Middle frontal gyrus (tissue), 1 donor: Measurements from ENCODE around the gene PDE1A.

Source experiments
- DNase-seq: peaks from one replicate; pipeline ENCODE4 v3.0.0-alpha.2; 2015; ENCODE audit warnings: low spot score; ENCODE audit errors: extremely low spot score

The PDE1A gene

DNA sequence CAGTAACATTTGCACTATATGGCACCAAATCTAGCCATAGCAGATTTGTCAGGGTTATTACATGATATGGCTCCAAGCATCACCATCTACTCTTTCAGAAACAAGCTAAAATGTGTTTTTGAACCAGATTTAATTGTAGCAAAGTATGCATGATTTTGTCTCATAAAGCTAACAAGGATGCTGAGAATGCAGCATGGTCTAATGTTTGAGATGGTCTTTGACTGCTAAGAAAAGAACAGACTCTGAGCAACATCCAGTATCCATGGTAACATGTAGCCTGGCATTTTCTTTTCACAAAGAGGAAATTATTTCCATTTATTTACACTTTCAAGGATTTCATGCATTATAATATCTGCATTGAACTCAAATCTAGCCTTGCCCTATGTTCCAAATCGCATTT is 206.5 kb downstream of the PDE1A start:
- DNase-seq, result no peak

GRCh38 chr2:182210669-182211068 is 216.2 kb downstream of the PDE1A start:
- DNase-seq, result no peak

DNA sequence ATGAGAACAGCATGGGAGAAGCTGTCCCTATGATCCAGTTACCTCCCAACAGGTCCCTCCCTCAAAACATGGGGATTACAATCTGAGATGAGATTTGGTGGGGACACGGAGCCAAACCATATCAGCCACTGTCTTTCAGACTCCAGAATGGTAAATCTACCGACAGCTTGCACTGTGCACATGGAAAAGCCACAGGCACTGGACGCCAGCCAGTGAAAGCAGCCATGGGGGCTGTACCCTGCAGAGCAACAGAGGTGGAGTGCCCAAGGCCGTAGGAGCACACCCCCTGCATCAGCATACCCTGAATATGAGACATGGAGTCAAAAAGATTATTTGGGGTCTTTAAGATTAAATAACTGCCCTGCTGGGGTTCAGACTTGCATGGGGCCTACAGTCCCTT is 218.4 kb downstream of the PDE1A start:
- no peak for DNase-seq

GRCh38 chr2:182207049-182207746 is 219.6 kb downstream of the PDE1A start:
- DNase-seq, result no peak

DNA sequence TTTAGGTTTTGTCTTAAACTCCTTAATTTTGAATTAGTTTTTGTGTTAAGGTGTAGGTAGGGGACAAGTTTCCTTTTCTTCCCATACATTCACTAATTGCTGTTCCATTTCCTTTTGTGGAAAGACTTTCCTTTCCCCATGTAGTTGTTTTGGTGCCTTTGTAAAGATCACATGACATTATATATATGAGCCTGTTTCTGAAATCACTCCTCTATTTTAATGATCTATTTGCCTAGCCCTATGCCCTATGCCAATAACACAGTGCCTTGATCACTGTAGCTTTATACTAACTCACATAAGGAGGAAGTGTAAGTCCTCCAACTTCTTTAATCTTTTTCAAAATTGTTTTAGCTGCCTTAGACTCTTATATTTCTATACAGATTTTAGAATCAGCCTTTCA is 229.3 kb downstream of the PDE1A start:
- DNase-seq, result no peak

DNA sequence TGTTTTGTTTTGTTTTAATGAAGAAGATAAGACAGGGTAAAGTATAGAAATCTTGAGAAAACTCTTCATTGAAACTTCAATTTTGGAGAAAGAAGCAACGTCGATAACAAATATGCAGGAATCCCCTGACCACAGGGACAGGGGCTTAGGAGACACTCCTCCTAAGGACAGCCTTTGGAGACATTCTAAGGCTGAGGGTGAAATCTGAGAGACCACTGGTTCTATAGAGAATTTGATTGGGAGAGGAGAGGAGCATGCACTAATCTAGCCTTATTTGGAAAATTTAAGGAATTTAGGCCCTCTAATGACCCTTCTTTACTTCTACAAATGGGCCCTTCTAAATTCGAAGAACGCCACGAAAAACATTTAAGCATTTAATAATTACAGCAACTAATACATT is 233.5 kb downstream of the PDE1A start:
- no peak for DNase-seq

DNA sequence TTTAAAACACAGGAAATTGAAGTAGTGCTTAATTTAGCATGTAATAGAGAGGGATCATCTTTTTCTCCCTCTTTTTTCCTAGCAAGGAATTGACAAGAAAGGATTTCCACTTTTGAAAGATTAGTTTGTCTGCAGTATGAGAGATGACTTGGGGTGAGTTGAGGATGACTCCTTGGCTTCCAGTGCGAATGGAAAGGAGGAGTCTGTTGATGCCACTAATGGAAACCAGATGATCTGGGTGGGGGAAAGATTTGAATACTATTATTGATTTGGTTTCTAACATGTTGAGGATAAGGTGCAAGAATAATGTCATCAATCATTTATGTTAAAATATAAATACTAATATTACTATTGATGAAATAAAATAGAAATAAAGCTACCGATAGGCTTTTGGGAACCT is 235.8 kb downstream of the PDE1A start:
- no peak for DNase-seq

GRCh38 chr2:182187130-182187529 is 239.7 kb downstream of the PDE1A start:
- no peak for DNase-seq

DNA sequence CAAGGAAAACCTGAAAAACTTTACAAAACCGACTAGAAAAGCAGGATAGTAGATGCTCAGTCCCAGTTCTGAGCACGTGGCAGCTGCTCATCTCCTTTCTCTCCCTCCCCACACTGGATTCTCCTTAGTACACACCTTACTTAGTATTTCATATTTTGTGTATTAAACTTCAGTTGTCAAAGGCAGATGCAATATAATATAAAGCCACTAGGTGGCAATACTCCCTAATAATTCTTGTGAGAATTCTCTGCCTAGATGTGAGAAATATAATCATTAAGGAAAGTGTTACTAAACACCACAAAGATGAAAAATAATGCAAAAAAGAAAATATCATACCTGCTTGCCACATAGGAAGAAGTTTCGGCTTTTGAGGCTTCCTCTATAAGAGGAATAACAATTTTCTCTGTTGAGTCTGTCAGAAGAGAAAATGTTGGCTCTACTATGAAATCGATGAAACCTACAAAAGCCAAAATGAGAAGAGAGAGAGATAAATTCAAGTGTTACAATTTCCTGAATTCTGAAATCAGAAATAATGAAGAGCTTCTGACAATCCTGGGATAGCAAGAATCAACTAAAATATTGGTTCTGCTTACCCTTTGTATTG is 240.6 kb downstream of the PDE1A start:
- peak; percentile 69 for DNase-seq

DNA sequence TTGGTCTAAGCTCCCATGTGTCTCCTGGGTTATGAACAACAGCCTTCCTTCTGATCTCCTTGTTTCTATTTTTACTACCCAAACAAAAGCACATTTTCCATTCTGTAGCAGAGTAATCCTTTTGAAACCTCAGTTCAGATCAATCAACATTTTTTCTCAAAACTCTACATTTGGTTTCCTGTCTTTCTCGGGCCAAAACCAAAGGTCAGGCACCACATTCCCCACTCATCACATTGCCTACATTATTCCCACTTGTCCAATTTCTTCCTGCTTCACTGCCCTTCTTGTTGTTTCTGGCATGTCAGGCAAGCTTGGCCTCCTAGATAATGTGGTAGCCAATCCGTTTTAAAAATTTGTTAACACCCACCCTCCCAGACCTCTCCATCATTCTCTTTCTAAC is 244.4 kb downstream of the PDE1A start:
- DNase-seq, result no peak

GRCh38 chr2:182181381-182181780 is 245.5 kb downstream of the PDE1A start:
- no peak for DNase-seq

GRCh38 chr2:182179176-182179575 is 247.7 kb downstream of the PDE1A start:
- DNase-seq, result no peak

GRCh38 chr2:182173944-182174622 is 252.8 kb downstream of the PDE1A start:
- DNase-seq, result no peak

- no peak for DNase-seq
Observed at GRCh38 chr2:182170341-182170740, 256.5 kb downstream of the PDE1A start.

DNA sequence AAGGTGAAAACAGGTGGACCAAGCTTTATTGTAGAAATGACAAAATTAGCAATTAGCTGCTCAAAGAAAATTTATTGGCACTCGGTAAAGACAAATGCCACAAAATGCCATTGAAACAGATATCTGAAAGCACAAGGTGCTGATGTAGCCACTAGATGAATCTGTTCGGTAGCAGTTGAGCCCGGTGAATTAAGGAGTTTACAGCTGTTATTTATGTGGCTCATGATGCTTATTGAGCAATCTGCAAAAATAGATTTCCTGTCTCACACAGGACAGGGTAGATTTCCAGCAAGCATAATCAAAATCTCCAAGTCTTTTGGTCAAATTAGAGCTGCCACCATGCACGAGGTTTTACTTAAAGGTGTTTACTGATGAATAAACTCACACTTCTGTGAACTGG is 259.0 kb downstream of the PDE1A start:
- no peak for DNase-seq

DNA sequence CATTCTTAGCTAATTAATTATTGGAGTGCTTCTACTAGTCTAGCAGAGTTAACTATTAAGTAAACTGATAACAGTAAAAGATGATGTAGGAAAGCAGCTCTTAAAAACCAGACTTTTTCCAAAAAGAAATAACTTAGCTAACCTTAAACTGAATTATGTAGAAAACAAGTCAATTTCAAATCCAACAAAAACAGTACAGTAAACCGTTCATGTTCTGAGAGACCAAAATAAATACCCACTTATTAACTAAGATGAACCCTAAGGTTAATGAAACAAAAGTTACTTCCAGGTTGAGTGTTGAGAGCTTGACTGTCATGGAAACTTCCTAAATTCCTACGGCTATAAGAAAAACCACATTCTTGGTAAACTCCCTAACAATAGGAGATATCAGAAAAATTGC is 260.0 kb downstream of the PDE1A start:
- no peak for DNase-seq

DNA sequence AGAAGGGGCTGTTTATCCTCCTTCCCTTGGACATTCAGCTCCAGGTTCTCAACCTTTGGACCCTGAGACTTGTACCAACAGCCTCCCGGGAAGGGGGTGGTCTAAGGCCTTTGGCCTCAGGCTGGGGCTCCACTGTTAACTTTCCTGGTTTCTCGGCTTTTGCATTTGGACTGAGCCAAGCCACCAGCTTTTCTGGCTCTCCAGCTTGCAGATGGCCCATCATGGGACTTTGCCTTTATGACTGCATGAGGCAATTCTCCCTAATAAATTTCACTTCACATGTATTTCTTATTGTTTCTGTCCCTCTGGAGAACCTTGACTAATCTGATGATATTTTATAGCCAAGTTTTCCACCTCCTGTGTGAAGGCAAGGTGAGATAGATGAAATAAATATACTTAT is 260.4 kb downstream of the PDE1A start:
- DNase-seq, result no peak

DNA sequence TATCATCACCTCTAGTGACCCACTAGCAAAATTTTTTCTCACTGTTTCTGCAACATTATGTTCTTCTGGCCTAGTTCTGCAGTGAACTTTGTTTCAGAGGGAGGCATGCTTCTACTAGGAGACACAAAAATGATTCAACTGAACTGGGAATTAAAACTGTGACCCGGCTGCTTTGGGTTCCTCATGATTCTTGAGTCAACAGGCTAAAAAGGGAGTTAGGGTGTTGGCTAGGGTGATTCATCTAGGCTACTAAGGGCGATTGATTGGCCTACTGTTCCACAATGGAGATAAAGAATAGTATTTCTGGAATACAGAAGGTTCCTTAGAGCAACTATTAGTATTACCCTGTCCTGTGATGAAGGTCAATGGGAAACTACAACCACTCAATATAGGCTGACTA is 261.6 kb downstream of the PDE1A start:
- DNase-seq, result no peak

GRCh38 chr2:182164686-182165085 is 262.1 kb downstream of the PDE1A start:
- DNase-seq, result no peak

- no peak for DNase-seq
Observed at GRCh38 chr2:182163878-182164277, 263.0 kb downstream of the PDE1A start.

GRCh38 chr2:182148344-182148743 is 278.5 kb downstream of the PDE1A start:
- no peak for DNase-seq

DNA sequence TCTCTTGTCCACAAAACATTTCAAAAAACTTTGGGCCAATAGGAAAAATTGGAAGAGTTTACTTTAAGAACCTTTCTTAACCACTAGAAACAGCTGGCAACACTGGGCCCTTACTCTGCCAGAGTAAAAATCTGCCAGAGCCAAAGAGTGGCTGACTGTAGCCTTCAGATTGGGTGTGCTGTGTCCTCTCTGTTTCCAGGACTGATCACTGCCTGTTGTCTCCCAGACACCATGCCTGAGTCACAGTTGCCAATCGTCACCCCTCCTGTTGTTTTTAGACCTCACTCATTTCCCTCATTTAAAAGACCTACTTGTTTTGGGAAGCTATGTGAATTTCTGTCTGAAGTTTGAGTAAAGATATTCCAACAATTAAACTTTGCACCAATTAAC is 282.1 kb downstream of the PDE1A start:
- DNase-seq, result no peak
